HL-60/S4 treated with retinoic acid at 250 ng/mL for 4 days and 3 days (cell line): Measurements from ENCODE around the gene KCMF1.

Experiments
- in situ Hi-C: fragments of 300-500 bp; cut with MboI; formaldehyde crosslinking; loops from 2 replicates; pipeline ENCODE4 v1.7.0; 2022; ENCODE audit warnings: low sequenced_read_pairs

Gene KCMF1

DNA sequence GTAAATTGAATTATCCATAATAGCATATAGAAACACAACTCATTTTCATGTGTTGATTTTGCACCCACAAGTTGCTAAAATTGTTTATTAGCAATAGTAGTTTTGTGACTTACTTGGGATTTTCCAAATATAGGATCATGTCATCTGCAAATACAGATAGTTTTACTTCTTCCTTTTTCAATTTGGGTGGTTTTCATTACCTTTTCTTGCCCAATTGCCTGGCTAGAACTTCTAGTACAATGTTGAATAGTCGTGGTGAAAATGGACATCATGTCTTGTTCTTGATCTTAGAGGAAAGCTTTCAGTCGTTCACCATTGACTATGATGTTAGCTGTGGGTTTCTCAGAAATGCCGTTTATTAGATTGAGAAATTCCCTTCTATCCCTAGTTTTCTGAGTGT is 102.1 kb downstream of the KCMF1 start:
- in situ Hi-C loops: no loop called here

DNA sequence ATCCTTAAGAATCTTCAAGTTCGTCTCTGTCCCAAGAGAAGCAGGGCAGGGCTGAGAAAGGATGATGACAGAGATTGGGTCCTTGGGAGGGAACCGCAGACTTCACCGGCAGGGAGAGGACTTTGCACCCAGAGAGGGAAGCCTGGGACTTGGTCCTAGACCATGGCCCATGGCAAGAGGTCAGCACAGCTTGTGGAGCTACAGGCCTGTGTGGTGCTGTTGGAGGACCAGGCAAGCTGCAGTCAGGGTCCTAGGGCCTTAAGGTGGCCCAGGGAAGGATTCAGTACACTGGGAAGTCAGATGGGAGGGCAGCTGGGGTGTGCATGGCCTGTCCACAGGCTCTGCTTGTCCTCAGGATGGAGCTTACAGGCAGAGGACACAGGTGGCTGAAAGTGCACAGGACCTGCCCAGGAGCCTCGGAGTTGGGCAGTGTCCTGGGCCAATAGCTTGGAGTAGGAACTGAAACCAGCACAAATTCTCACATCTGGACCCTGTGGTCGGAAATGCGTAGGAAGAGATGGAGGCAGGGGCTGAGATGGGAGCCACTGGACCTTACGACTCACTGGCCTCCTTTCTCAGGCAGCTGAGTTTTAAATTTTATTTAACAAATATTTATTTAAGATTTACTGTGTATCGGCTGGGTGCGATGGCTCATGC is 105.8 kb downstream of the KCMF1 start:
- in situ Hi-C loops: no loop called here

DNA sequence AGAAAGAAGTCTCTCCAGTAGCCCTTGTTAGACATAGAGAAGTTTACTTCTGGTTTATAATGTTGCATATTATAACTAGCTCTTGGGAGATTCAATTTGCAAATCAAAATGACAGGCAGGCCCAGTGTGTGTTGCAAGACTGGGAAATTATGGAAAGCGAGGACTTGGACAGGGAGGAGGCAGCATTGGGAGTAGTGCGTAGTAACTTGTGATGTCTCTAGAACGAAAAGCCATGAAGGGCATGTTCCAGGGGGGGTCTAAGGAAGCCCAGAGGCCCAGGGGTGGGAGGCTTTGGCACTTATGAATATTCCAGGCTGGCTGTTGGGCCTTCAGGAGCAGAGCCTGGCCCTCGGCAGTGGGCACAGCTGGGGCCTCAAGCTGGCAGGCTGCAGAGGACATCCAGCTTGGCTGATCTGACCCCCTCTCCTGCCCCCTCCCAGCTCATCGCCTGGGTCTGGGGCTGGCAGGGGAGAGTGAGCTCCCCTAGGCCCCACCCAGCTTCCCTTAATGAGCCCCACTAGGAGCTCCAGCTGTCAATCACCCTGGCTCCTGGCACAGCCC is 107.0 kb downstream of the KCMF1 start:
- in situ Hi-C loops: no loop called here

DNA sequence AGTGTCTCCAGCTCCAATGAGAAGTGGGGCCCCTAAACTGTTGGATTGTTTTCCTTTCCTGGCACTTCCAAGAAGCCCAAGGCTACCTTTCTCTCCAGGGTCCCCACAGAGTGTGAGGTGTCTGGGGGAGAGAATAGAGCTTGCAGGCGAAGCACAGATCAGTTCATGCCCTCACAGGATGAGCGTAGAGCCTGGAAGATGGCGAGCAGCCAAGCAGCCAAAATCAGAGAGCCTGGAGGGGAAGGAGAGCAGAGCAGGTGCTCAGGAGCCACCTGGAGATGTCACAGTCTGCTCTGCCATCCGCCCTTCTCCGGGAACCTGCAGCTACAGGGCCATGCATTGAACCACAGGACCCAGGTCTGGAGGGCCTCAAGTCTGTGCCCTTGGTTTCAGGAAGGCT is 107.6 kb downstream of the KCMF1 start:
- in situ Hi-C loops: no loop called here

DNA sequence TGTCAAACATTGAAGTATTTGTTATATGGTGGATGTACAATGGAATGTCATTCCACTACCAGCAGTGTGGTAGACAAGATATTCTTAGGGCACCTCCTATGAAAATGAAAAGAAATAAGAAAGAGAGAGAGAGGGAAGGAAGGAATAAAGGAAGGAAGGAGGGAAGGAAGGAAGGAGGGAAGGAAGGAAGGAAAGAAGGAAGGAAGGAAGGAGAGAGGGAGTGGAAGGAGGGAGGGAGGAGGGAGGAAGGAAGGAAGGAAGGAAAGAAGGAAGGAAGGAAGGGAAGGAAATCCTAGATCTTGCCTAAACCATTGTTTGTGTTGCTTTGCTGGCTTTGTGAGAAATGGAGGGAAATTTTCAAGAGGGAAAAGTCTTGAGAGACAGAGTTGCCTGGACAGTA is 112.1 kb downstream of the KCMF1 start:
- in situ Hi-C loops: no loop called here

DNA sequence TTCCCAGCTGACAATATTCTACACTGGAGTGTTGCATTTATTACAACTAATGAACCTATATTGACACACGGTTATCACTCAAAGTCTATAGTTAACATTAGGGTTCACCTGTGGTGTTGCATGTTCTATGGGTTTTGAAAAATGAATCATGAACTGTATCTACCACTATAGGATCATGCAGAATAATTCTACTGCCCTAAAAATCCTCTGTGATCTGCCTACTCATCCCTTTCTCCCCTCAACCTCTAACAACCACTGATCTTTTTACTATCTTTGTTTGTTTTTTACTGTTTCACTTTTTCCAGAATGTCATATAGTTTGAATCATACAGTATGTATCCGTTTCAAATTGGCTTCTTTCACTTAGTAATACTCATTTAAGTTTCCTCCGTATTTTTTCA is 114.6 kb downstream of the KCMF1 start:
- in situ Hi-C loops: no loop called here

DNA sequence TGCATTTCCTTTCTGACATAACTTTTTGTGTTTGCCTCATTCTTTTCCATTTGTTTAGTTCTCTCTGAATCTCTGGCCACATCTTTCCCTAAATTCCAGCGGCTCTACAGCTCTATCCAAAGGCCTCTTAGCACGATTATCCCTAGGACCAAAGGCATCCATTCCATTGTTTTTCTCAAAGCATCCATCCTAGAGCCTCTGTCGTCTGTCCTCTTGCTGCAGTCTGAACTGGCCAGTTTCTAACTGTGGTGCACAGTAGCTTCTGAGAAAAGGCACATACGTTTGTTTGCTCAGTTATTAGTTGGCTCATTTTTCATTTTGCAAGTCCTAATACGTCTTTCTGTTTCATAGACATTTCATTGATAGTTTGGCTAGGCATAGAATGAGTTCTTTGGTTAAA is 116.6 kb downstream of the KCMF1 start:
- in situ Hi-C loops: no loop called here

DNA sequence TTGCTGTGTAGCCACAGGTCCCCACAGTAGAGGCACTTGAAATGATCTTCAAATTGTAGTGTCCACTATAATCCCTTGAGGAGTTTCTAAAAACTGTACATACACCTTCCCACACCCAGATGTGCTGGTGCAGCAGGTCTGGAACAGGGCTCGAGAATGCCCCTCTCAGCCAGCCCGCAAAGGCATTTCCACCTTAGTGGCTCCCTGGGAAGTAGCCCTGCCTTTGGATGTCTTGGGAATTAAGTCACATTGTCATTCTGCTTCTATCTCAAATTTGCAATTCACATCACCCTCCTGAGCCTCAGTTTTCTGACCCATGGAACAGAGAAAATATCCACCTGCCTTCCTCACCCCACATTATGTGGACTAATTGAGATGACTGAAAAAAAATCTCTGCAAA is 118.0 kb downstream of the KCMF1 start:
- in situ Hi-C loops: no loop called here

DNA sequence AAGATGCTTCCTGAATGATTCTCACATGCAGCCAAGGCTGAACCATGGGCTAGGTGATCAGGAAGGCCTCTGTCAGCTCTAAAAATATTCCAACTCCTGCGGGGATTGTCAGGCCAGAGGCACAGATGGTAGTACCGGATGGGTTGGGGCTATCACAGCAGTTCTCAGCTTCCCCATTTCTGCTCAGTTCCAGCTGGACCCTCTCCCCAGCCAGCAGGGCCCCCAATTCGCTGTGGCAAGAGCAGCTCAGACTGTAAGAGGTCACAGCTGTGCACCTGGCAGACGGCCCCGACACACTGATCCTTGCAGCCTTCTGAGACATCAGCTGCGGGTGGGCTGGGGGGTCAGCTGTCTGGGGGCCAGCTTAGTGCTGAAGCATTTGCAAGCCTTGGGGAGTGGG is 118.6 kb downstream of the KCMF1 start:
- in situ Hi-C loops: no loop called here

DNA sequence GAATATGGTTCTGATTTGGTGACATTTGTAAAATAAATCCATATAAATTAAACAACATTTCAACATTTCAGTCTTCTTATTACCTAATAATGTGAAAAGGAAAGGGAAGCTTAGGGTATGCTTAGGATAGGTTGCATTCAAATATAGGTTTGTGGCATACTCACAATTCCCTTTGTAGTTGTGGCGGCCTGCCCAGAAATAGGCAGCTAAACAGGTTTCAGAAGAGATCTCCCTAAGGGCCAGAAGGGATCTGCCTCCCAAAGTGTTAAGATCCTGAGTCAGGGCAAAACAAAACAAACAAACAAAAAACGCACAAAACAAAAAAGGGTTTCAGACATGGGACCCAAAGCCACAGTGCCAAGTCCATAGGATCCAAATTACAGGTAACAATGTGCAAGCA is 120.9 kb downstream of the KCMF1 start:
- in situ Hi-C loops: no loop called here

DNA sequence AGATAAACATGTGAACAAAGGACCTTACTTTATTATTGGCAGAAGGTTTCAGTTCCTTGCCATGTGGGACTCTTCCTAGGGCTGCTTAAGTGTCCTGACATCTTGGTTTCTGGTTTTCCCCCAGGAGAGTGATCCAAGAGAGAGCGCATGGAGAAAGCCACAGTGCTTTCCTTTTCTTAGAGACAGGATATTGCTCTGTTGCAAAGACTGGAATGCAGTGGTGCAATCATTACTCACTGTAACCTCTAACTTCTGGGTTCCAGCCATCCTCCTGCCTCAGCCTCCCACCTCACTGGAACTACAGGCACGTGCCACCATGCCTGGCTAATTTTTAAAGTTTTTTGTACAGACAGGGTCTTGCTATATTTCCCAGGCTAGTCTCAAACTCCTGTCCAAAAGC is 124.1 kb downstream of the KCMF1 start:
- in situ Hi-C loops: no loop called here

DNA sequence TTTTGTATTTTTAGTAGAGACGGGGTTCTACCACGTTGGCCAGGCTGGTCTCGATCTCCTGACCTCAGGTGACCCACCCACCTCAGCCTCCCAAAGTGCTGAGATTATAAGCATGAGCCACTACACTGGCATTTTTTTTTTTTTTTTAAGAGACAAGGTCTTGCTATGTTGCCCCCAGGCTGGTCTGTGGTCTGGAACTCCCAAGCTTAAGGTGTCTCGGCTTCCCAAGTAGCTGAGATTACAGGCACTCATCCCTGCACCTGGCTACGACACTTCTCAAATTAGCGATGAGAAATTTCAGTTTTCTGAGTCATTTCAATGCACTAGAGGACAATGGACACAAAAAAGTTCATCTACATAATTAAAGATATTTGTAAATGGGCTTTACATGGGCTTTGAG is 125.7 kb downstream of the KCMF1 start:
- in situ Hi-C loops: no loop called here

DNA sequence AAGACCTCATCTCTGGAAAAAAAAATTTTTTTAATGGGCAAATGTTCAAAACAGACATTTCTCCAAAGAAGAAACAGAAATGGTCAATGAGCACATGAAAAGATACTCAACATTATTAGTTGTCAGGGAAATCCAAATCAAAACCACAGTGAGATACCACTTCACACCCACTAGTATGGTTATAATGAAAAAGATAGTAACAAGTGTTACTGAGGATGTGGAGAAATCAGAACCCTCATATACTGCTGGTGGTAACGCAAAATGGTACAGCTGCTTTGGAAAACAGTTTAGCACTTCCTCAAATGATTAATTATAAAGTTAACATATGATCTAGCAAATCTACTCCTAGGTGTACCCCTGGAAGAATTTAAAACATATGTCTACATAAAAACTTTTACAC is 133.3 kb downstream of the KCMF1 start:
- in situ Hi-C loops: no loop called here

DNA sequence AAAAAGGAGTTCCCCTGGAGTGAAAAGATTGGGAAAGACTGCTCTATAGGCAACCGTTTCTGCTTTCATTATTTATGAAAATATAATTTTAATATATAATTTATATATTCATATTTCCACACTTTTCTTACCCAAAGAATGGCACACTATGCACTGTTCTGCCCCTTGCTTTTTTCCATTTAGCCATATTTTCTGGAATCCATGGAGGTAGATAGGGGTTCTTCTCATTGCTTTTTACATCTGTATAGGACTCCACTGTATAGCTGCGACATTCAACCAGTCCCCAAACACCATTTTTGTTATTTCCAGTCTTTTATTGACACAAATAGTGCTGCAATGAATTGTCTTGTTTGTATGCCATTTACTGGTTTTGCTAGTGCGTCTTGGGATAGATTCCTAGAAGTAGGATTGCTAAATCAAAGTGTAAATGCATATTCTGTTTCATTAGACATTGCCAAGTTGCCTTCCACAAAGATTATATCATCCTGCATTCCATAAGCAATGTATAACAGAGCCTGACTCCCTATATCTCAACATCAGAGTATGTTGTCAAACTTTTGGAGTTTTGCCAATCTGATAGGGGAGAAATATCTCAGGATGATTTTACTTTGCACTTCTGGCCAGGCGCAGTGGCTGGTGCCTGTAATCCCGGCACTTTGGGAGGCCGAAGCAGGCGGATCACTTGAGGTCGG is 135.7 kb downstream of the KCMF1 start:
- in situ Hi-C loops: no loop called here
